Neutrophil (primary cell): ENCODE measurements around the gene PTPRO.

Experiments
- H3K27ac ChIP-seq: fragments of 200-600 bp; sonication (generic); 2 replicates; pipeline ENCODE4 v1.5.1; 2016; ENCODE audit warnings: mild to moderate bottlenecking, moderate library complexity
- H3K27me3 ChIP-seq: fragments of 200-600 bp; sonication (generic); 2 replicates; pipeline ENCODE4 v1.6.0; 2016; ENCODE audit warnings: mild to moderate bottlenecking
- H3K36me3 ChIP-seq: fragments of 200-600 bp; sonication (generic); 2 replicates; pipeline ENCODE4 v1.5.1; 2017
- H3K4me1 ChIP-seq, 2 experiments: fragments of 200-600 bp in 1 of 2; sonication (generic) in 1 of 2; 1 replicate in 1 of 2; 2 replicates in 1 of 2; pipeline versions ENCODE4 v1.5.1 to v1.6.1; 2013 to 2016; ENCODE audit warnings: low read depth in 1 of 2, low read length in 1 of 2, mild to moderate bottlenecking in 1 of 2, moderate library complexity in 1 of 2; ENCODE audit not compliant: control insufficient read depth in 1 of 2, insufficient read depth in 1 of 2
- H3K4me3 ChIP-seq, 2 experiments: fragments of 200-600 bp in 1 of 2; sonication (generic) in 1 of 2; 1 replicate in 1 of 2; 2 replicates in 1 of 2; pipeline ENCODE4 v1.5.1; 2013 to 2016; ENCODE audit warnings: low read depth in 1 of 2, low read length in 1 of 2, mild to moderate bottlenecking in 1 of 2, moderate library complexity in 1 of 2
- H3K9me3 ChIP-seq: fragments of 200-600 bp; sonication (generic); 2 replicates; pipeline ENCODE4 v1.5.1; 2016
- TF ChIP-seq, protein P1 (sequence below): fragments of 200-600 bp; sonication (generic); IDR thresholded peaks from 2 replicates; pipeline ENCODE4 v1.5.1; 2016; ENCODE audit warnings: antibody characterized with exemption

PTPRO gene

DNA sequence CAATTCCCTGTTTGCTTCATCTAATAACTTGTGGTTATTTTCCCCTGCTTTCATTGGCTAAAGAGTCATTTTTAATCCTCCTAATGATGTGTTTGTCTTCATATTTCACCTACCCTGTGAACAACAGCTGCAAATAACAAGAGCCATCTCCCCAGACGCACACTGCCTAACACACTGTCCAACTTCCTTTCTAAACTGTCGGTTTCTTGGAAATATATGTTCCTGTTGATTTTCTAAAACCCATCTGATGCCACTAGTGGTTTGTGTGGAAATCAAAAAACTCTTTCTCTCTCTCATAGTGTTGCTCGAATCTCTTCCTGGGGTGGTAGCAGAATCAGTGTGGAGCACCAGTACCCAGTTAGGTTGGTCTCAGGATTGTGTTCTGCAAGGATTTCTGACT, 240.0 kb downstream of the PTPRO start:
- TF ChIP-seq, protein P1, sequence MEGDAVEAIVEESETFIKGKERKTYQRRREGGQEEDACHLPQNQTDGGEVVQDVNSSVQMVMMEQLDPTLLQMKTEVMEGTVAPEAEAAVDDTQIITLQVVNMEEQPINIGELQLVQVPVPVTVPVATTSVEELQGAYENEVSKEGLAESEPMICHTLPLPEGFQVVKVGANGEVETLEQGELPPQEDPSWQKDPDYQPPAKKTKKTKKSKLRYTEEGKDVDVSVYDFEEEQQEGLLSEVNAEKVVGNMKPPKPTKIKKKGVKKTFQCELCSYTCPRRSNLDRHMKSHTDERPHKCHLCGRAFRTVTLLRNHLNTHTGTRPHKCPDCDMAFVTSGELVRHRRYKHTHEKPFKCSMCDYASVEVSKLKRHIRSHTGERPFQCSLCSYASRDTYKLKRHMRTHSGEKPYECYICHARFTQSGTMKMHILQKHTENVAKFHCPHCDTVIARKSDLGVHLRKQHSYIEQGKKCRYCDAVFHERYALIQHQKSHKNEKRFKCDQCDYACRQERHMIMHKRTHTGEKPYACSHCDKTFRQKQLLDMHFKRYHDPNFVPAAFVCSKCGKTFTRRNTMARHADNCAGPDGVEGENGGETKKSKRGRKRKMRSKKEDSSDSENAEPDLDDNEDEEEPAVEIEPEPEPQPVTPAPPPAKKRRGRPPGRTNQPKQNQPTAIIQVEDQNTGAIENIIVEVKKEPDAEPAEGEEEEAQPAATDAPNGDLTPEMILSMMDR = no peak
- no peaks in the 10 kb centered on the region for H3K36me3 ChIP-seq
- H3K27me3 ChIP-seq = no peaks in the 10 kb centered on the region
- H3K27ac ChIP-seq = no peak overlapping the region
- H3K4me1 ChIP-seq = no peaks in the 10 kb centered on the region
- no peaks in the 10 kb centered on the region for H3K9me3 ChIP-seq
- H3K4me3 ChIP-seq = no peak overlapping the region

DNA sequence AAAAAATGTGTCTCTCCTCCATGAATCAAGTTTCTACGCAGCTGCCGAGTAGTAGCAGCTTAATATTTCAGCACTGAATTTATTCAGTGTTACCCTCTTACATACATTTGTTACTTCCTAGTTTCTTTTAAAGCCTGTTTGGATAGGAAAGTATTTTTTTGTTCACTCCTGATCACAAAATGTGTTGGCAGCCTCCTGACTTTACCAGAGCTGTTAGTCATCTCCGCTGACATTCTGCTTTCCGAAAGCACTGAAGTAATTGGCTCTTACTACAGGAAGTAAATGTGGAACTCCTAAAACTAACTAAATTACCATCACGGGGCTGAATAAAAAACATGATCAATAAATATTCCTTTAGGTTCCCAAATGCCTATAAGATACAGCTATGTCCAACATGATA, 241.4 kb downstream of the PTPRO start:
- H3K36me3 ChIP-seq = no peaks in the 10 kb centered on the region
- no peaks in the 10 kb centered on the region for H3K9me3 ChIP-seq
- H3K4me3 ChIP-seq = no peak overlapping the region
- no peaks in the 10 kb centered on the region for H3K4me1 ChIP-seq
- no peak overlapping the region for H3K27ac ChIP-seq
- H3K27me3 ChIP-seq = no peaks in the 10 kb centered on the region
- TF ChIP-seq, protein P1 = no peak

DNA sequence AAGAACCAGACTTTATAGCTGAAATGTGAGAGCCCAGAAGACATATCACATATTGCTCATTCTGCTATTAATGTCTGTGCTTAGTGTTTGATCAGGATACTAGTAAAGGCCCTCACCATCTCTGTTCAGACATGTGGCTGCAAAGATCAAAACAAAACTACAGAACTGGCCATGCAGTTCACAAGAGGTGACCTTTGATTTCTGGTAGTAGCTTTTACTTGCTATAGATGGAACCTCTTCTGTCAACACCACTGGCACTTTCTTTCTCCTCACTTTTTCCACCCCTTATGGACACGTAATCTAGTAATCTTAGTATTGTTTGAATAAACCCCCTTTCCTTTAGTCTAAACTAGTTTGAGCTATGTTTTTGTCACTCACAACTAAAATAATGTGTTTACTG, 252.0 kb downstream of the PTPRO start:
- Histone ChIP-seq H3K4me3 (no peak overlapping the region), H3K27ac (no peak overlapping the region), H3K4me1 (no peaks in the 10 kb centered on the region), H3K9me3 (no peaks in the 10 kb centered on the region), H3K27me3 (no peaks in the 10 kb centered on the region), H3K36me3 (no peaks in the 10 kb centered on the region)
- TF ChIP-seq, protein P1 = no peak

DNA sequence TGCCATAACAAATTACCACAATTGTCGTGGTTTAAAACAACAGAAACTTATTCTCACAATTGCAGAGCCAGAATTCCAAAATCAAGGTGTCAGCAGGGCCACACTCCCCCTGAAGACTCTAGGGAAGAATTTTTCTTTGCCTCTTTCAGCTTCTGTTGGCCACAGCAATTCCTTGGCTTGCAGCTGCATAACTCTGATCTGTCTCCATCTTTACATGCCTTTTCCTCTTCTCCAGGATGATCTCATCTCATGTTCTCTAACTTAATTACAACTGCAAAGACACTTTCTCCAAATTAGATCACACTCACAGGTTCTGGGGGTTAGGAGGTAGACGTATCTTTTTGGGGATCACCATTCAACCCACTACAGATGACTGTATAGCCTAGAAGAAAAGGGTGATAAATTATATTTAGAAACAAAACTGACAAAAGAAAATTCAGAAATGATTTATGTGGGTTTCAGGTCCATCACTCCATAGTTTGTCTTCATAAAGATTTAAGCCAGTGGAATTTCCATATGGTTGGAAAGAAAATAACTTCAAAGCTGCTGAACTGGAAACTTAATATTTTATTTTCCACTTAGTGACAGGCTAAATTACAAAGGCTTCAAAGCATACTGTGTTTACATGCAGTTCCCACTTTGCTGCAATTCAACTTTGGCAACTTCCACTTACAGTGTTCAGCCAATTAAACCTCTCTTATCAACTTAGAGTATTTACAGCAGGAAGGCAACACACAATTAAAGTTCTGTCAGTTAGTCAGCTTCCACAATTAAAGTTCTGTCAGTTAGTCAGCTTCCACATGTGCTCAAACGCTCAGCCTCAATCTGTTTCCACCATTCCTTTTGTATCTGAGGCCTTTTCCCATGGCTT, 253.6 kb downstream of the PTPRO start:
- no peaks in the 10 kb centered on the region for H3K4me1 ChIP-seq
- H3K36me3 ChIP-seq = no peaks in the 10 kb centered on the region
- TF ChIP-seq, protein P1 = no peak
- no peak overlapping the region for H3K27ac ChIP-seq
- H3K27me3 ChIP-seq = no peaks in the 10 kb centered on the region
- no peaks in the 10 kb centered on the region for H3K9me3 ChIP-seq
- H3K4me3 ChIP-seq = no peak overlapping the region

DNA sequence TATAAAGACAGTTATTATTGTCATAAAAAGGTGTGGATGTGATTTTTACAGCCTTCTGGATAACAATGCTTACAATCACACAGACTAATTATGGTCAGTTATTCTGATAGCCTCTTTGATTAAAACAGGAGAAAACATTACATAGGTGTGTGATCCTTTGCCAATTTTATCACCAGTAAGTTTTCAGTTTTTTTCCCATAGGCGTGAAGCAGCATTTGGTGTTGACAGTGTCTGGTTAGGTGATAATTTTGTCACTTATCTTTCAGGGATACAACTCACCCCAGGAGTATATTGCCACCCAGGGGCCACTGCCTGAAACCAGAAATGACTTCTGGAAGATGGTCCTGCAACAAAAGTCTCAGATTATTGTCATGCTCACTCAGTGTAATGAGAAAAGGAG, 258.1 kb downstream of the PTPRO start:
- H3K4me1 ChIP-seq = no peaks in the 10 kb centered on the region
- TF ChIP-seq, protein P1 = no peak
- no peak overlapping the region for H3K4me3 ChIP-seq
- H3K36me3 ChIP-seq = no peaks in the 10 kb centered on the region
- H3K27me3 ChIP-seq = no peaks in the 10 kb centered on the region
- H3K27ac ChIP-seq = no peak overlapping the region
- H3K9me3 ChIP-seq = no peaks in the 10 kb centered on the region
